WTC11 (cell line): ENCODE measurements around the gene PTPRN2.

Experiments used
- CTCF ChIP-seq: fragments of 200-600 bp; IDR thresholded peaks from 2 replicates; pipeline ENCODE4 v1.8.0; 2022; ENCODE audit warnings: antibody characterized with exemption
- FOXK1 ChIP-seq: sonication (generic); formaldehyde crosslinking; IDR thresholded peaks from 2 replicates; pipeline ENCODE4 v1.8.0; 2022; ENCODE audit warnings: mild to moderate bottlenecking, moderate library complexity, missing genetic modification reagents
- HMGXB4 ChIP-seq: sonication (generic); formaldehyde crosslinking; IDR thresholded peaks from 2 replicates; pipeline ENCODE4 v1.8.1; 2023; ENCODE audit warnings: mild to moderate bottlenecking, moderate library complexity, missing genetic modification reagents
- MAX ChIP-seq: sonication (generic); formaldehyde crosslinking; IDR thresholded peaks from 2 replicates; pipeline ENCODE4 v1.8.0; 2022; ENCODE audit warnings: mild to moderate bottlenecking, missing genetic modification reagents
- USF2 ChIP-seq: sonication (generic); formaldehyde crosslinking; IDR thresholded peaks from 2 replicates; pipeline ENCODE4 v1.8.1; 2023; ENCODE audit warnings: mild to moderate bottlenecking, missing genetic modification reagents, moderate library complexity
- TF ChIP-seq, protein P1 (sequence below): sonication (generic); formaldehyde crosslinking; IDR thresholded peaks from 2 replicates; pipeline ENCODE4 v1.8.1; 2023; ENCODE audit warnings: mild to moderate bottlenecking, missing genetic modification reagents, borderline replicate concordance
- TF ChIP-seq, protein P2 (sequence below): sonication (generic); formaldehyde crosslinking; IDR thresholded peaks from 2 replicates; pipeline ENCODE4 v1.8.1; 2023; ENCODE audit warnings: mild to moderate bottlenecking, missing genetic modification reagents

GRCh38 chr7:158494162-158494586 lies 93.4 kb downstream of the PTPRN2 start:
- TF ChIP-seq CTCF (no peak), USF2 (no peak), MAX (no peak), HMGXB4 (CRISPR knock-in tag) (no peak), FOXK1 (CRISPR knock-in tag) (no peak)
- TF ChIP-seq, protein P1, sequence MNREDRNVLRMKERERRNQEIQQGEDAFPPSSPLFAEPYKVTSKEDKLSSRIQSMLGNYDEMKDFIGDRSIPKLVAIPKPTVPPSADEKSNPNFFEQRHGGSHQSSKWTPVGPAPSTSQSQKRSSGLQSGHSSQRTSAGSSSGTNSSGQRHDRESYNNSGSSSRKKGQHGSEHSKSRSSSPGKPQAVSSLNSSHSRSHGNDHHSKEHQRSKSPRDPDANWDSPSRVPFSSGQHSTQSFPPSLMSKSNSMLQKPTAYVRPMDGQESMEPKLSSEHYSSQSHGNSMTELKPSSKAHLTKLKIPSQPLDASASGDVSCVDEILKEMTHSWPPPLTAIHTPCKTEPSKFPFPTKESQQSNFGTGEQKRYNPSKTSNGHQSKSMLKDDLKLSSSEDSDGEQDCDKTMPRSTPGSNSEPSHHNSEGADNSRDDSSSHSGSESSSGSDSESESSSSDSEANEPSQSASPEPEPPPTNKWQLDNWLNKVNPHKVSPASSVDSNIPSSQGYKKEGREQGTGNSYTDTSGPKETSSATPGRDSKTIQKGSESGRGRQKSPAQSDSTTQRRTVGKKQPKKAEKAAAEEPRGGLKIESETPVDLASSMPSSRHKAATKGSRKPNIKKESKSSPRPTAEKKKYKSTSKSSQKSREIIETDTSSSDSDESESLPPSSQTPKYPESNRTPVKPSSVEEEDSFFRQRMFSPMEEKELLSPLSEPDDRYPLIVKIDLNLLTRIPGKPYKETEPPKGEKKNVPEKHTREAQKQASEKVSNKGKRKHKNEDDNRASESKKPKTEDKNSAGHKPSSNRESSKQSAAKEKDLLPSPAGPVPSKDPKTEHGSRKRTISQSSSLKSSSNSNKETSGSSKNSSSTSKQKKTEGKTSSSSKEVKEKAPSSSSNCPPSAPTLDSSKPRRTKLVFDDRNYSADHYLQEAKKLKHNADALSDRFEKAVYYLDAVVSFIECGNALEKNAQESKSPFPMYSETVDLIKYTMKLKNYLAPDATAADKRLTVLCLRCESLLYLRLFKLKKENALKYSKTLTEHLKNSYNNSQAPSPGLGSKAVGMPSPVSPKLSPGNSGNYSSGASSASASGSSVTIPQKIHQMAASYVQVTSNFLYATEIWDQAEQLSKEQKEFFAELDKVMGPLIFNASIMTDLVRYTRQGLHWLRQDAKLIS (CRISPR knock-in tag), result no peak
- TF ChIP-seq, protein P2, sequence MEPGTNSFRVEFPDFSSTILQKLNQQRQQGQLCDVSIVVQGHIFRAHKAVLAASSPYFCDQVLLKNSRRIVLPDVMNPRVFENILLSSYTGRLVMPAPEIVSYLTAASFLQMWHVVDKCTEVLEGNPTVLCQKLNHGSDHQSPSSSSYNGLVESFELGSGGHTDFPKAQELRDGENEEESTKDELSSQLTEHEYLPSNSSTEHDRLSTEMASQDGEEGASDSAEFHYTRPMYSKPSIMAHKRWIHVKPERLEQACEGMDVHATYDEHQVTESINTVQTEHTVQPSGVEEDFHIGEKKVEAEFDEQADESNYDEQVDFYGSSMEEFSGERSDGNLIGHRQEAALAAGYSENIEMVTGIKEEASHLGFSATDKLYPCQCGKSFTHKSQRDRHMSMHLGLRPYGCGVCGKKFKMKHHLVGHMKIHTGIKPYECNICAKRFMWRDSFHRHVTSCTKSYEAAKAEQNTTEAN (CRISPR knock-in tag), result no peak
